IPS-NIHi11 (cell line): Measurements from ENCODE around the gene DBX2.
"Not testable (repeated sequence)": the region's sequence is repeated elsewhere in the genome, so short reads cannot be mapped to it uniquely, and the experiment has no call there.

ENCODE experiments used
- DNase-seq: peaks from one replicate; pipeline ENCODE4 v3.0.0; 2012; ENCODE audit warnings: mixed read lengths, low spot score

Gene DBX2

GRCh38 chr12:45010059-45010458 lies 40.8 kb downstream of the DBX2 start:
- DNase-seq = no peak

GRCh38 chr12:45008211-45008610 lies 42.7 kb downstream of the DBX2 start:
- DNase-seq = no peak

- no peak for DNase-seq
Measured at GRCh38 chr12:44999355-44999754, 51.5 kb downstream of the DBX2 start.

GRCh38 chr12:44993161-44993560 lies 57.7 kb downstream of the DBX2 start:
- DNase-seq = no peak

- DNase-seq = not testable (repeated sequence)
Measured at GRCh38 chr12:44984863-44985262, 66.0 kb downstream of the DBX2 start.

- no peak for DNase-seq
Measured at GRCh38 chr12:44979918-44980317, 71.0 kb downstream of the DBX2 start.

GRCh38 chr12:44976246-44976645 lies 74.7 kb downstream of the DBX2 start:
- no peak for DNase-seq

GRCh38 chr12:44972746-44973421 lies 78.0 kb downstream of the DBX2 start:
- DNase-seq = peak; percentile 71

- DNase-seq = no peak
Measured at GRCh38 chr12:44968965-44969364, 81.9 kb downstream of the DBX2 start.
